Measurements from ENCODE around the gene HOXC10. TPM values are rescaled to one million over a fixed set of nuclear protein-coding genes. Genes with fewer than 3 reads are reported as not detected.

Gene HOXC10
- total RNA-seq, 1 experiment from 2014 or later = 154 TPM

- no peaks in the 10 kb centered on the region for H3K9me3 ChIP-seq (ENCODE audit: control insufficient read depth, insufficient read depth, low read depth, low read length)
- peak overlapping the region; percentile 77 to 85 for H3K4me3 ChIP-seq (ENCODE audit: low read depth in 2 of 2, low read length in 2 of 2)
- ATAC-seq (no peak), DNase-seq (ENCODE audit: low read depth, low spot score) (no peak)
- no TSS peak for BruUV-seq (replicated peaks)
- H3K27ac ChIP-seq (ENCODE audit: low read length) = peak overlapping the region; percentile 100
- ChIA-PET CTCF (no interaction called here), POLR2A (interaction anchor here (0.7 kb wide), 1 partner anchor 192 kb away, joined by 3 read pairs; no protein-coding TSS in a partner anchor)
- H3K27me3 ChIP-seq (ENCODE audit: control insufficient read depth, insufficient read depth, low read length) = no peaks in the 10 kb centered on the region
- no peaks in the 10 kb centered on the region for H3K36me3 ChIP-seq (ENCODE audit: control insufficient read depth, insufficient read depth, low read length)
- in situ Hi-C loops (cut with HindIII; ENCODE audit: low pct_unique_long_range_greater_than_20kb, low sequenced_read_pairs) (no loop called here), intact Hi-C loops (cut with micrococcal nuclease; ENCODE audit: unreplicated experiment) (no loop called here)
- peaks cover 70% of the 10 kb centered on the region for H3K4me1 ChIP-seq (ENCODE audit: control insufficient read depth, insufficient read depth, low read length)
- no peak for TF ChIP-seq SIN3A (IDR thresholded peaks at IDR 0.05; ENCODE audit: borderline replicate concordance, insufficient read depth, low read depth, low read length)
- TF ChIP-seq REST (IDR thresholded peaks at IDR 0.05; ENCODE audit: insufficient read depth in 1 of 2, low read depth in 2 of 2, low read length in 1 of 2) = no peak
- no peak for TF ChIP-seq POLR2AphosphoS5 (IDR thresholded peaks at IDR 0.05; ENCODE audit: low read depth, low read length)
- TF ChIP-seq CTCF (IDR thresholded peaks at IDR 0.05) = no peak
These were observed 13.3 kb upstream of the HOXC10 start for GRCh38 chr12:53971686-53972085.

GRCh38 chr12:53972152-53972702 lies 12.7 kb upstream of the HOXC10 start:
- POLR2A ChIA-PET = interaction anchor here (0.7 kb wide), 1 partner anchor 193 kb away, joined by 3 read pairs; no protein-coding TSS in a partner anchor
- H3K4me3 ChIP-seq (ENCODE audit: low read depth in 2 of 2, low read length in 2 of 2) = peak overlapping the region; percentile 77 to 85
- no peaks in the 10 kb centered on the region for H3K9me3 ChIP-seq (ENCODE audit: control insufficient read depth, insufficient read depth, low read depth, low read length)
- TF ChIP-seq CTCF (IDR thresholded peaks at IDR 0.05) = no peak
- TF ChIP-seq REST (IDR thresholded peaks at IDR 0.05; ENCODE audit: insufficient read depth in 1 of 2, low read depth in 2 of 2, low read length in 1 of 2) = no peak
- no peak for TF ChIP-seq SIN3A (IDR thresholded peaks at IDR 0.05; ENCODE audit: borderline replicate concordance, insufficient read depth, low read depth, low read length)
- TF ChIP-seq TCF7L2 (IDR thresholded peaks at IDR 0.05; ENCODE audit: low read depth, low read length) = no peak
- no peak for TF ChIP-seq POLR2AphosphoS5 (IDR thresholded peaks at IDR 0.05; ENCODE audit: low read depth, low read length)
- H3K27ac ChIP-seq (ENCODE audit: low read length) = peak overlapping the region; percentile 100
- H3K27me3 ChIP-seq (ENCODE audit: control insufficient read depth, insufficient read depth, low read length) = no peaks in the 10 kb centered on the region
- BruUV-seq (replicated peaks) = no TSS peak
- intact Hi-C loops (cut with micrococcal nuclease; ENCODE audit: unreplicated experiment) = no loop called here
- ATAC-seq (peak; percentile 24; the same call in 1 of the 2 replicates), DNase-seq (ENCODE audit: low read depth, low spot score) (no peak)
- no peaks in the 10 kb centered on the region for H3K36me3 ChIP-seq (ENCODE audit: control insufficient read depth, insufficient read depth, low read length)
- CTCF ChIA-PET = interaction anchor here (0.7 kb wide), 1 partner anchor 147 kb away, joined by 3 read pairs; no protein-coding TSS in a partner anchor
- in situ Hi-C loops (cut with HindIII; ENCODE audit: low pct_unique_long_range_greater_than_20kb, low sequenced_read_pairs) = no loop called here
- H3K4me1 ChIP-seq (ENCODE audit: control insufficient read depth, insufficient read depth, low read length) = peaks cover 70% of the 10 kb centered on the region

All from Panc1 (cell line).